Stimulated activated CD8-positive, alpha-beta memory T cell treated with anti-CD3 and anti-CD28 coated beads, Interleukin-4, amount 100 ng/mL, for 48 hours (primary cell): ENCODE measurements around the gene TYW5.

Experiments used
- DNase-seq: peaks from one replicate; pipeline ENCODE4 v3.0.0-alpha.2; 2020

Gene TYW5, protein sequence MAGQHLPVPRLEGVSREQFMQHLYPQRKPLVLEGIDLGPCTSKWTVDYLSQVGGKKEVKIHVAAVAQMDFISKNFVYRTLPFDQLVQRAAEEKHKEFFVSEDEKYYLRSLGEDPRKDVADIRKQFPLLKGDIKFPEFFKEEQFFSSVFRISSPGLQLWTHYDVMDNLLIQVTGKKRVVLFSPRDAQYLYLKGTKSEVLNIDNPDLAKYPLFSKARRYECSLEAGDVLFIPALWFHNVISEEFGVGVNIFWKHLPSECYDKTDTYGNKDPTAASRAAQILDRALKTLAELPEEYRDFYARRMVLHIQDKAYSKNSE

DNA sequence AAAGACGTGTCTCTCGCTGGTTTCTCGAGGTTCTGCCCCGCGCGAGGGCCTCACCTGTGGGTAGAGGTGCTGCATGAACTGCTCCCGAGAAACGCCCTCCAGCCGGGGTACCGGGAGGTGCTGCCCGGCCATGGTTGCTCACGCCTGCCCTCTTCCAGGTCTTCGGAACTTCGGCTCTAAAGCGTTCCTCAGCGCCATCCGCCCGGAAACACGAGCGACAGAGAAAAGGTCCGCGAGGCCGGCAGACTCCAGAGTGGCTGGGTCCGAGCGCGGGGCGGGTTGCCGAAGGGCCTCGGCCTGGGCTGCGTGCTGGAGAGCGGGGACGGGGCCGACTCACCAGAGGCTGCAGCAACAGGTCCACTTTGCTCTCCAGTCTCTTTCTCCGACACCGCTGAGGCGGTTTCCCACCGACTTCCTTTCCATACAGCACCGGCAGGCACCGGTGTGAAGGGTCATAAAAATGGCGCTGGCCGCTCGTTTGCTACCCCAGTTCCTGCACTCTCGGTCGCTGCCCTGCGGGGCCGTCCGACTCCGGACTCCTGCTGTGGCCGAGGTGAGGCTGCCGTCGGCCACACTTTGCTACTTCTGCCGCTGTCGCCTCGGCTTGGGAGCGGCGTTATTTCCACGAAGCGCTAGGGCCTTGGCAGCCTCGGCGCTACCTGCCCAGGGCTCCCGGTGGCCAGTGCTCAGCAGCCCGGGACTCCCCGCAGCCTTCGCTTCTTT is at the start of gene TYW5, which contains the start of gene MAIP1:
Gene TYW5, minus strand, starts transcription at position 153 of the 723 bp plus-strand sequence. Its CDS starts 21 bp downstream, at position 132.
Gene MAIP1, plus strand, starts transcription at position 244 of the 723 bp plus-strand sequence. Its CDS starts 217 bp downstream, at position 461.
- peak; percentile 86 for DNase-seq

DNA sequence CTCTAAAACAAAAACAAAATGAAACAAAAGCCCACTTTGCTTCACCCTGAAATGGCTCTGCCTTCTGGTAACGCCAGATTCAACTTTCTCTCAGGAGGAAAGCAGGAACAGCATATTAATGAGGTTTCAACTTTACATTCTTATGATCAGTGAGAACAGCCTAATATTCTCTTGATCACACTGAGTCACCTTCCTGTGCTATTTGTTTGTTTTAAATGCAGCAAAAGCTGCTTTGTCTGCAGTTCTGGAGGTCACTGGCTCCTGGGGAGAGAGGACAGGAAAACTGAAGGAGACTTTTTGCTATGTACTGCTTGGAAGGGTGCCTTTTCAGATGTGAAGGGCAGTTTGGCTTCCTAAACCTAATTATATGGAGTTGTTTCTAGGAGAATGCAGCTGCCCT is 48.2 kb upstream of the TYW5 start:
- no peak for DNase-seq

DNA sequence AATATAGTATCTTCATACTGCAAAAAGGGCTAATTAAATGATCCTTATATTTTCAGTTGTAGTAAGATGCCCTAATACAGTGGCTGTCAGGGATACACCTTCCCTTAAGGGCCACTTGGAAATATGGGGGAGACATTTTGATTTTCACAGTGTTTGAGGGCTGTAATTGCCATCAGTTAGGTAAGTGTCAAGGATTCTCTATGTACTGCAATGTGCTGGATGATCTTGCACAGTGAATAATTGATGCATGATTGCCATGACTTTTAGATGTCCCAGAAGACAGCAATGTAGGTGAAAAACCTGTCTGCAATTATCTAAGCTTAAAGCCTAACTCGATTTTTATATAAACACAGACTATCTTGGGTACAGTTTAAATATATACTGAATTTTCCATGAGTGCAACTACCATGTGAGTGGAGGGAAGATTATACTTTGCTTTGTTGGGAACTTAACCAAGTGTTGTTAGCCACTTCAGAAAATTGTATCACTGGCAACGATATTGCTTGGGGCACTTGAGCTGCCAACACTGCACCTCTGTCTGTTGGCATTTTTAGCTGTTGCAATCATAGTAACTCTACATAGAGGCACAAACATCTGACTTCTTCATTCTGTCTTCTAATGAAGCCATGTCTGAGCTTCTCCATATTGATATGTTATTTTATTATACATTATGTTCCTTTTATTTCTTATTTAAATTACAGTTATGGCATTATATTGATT is 45.3 kb upstream of the TYW5 start:
- no peak for DNase-seq

DNA sequence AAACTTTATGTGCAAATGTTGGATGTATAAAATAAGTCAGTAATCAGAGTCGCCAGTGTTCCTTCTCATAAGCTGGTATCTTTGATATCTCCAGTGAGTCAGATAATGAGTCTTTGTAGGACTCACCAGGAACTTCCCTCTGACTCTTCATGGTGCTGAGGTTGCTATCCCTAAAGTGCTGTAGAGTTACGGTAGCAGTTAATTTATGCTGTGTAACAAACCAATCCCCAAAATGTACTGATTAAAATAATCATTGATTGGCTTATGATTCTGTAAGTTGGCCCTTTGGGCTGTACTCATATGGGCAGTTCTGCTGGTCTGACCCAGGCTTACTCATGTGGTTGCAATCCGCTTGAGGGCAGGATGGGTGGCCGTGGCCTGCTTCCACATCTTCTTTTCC is 43.9 kb upstream of the TYW5 start:
- DNase-seq = no peak

DNA sequence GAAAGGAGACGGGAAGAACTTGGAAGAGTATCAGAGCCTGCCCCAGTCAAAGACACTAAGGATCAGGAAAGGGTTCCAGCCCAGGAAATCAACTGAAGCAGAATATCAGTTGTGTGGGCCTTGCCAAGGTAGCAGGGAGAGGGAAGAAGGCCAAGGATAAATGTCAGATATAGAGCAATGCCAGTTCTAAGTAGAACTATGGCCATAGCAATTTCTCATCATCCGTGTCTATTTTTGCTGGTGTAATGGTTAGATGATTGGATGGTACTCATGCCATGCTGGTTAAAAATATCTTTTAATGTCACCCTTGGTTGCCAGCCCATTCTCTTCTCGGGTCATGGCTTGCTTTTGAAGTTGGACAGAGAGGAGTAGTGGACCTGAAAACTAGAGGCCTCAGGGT is 42.0 kb upstream of the TYW5 start:
- no peak for DNase-seq

DNA sequence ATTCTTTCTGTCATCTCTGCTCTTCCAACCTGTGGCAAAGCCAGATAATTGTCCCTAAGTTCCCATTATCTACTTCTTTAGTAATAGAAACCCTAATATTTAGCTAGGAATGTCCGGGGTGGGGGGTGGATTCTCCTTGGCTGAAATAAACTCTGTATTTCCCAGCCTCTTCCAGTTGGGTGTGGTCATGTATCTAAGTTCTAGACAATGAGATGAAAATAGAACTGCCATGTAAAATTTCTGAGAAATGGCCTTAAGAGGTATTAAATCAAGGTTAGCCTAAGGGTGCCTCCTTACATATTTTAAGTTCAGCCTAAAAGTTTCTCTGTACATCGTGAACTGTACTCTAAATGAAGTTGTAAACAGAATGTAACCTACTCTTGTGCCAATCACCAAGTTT is 39.6 kb upstream of the TYW5 start:
- DNase-seq = no peak

DNA sequence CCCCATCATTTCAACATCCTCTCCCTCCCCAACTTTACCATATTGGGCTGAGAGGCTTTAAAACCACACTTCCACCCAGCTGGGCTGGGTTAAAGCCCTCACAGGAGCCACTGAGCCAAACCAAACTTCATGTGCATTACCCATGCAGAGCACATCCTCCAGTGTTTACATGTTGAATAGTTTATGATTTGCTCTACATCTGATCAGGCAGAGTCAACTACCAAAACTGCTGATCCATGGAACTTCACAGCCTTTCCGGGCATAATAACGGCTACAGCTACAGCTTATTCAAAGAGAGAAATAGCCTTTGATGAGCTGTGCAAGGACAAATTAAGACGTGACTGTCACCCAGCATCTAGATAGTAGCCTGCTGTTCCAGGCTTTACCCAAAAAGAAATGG is 39.1 kb upstream of the TYW5 start:
- no peak for DNase-seq

DNA sequence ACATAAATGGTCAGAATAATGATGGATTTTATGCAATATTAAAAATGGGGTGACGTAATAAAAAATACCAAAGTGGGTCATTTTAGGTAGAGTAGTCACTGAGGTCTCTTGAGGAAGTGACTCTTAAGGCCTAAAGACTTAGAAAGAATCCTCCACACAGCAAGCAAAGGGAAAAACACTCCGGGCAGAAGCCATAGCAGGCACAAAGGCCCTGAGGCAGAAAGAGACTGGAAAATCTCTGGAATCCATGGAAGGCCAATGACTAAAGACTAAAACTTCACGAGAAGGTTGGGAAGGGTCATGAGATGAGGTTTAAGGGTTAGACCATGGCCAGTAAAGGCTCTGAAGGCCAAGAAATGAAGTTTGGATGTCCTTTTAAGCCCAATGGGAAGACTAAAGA is 37.0 kb upstream of the TYW5 start:
- DNase-seq = no peak

DNA sequence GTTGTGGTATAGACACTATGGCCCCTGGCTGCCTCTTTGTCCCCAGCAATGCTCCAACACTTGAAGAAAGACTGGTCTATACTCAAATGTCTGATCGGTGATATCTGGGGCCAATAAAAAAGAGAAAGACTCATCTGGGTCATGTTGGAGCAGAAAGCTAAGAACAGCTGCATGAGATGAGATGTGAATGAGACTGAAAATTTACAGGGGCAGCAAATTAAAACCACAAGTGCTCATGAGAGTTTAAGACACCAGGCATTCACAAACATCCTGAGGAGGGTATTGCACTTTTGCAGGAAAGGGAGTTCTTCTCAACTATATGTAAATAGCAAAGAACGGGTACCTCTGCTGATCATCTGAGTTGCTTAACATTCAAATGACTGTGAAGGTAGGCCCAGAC is 36.4 kb upstream of the TYW5 start:
- no peak for DNase-seq

DNA sequence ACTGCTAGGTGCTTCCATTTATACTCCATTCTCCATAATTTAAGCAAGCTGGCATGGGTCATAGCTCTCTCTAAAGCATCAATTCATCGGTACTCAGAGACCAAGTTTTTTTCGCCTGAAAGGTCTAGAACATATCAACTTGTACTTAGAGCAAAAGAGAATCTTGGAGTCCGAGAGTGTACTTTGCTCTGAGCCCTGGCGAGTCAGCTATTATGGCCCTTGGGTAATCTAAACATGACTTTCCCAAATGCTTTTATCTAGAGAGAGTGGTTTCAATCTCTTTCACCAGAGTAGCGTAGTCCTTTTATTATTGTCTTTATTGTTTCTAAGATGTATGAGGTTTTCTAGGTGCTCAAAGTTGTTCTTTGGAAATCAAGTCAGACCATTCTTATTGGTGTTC is 34.5 kb upstream of the TYW5 start:
- DNase-seq = no peak

DNA sequence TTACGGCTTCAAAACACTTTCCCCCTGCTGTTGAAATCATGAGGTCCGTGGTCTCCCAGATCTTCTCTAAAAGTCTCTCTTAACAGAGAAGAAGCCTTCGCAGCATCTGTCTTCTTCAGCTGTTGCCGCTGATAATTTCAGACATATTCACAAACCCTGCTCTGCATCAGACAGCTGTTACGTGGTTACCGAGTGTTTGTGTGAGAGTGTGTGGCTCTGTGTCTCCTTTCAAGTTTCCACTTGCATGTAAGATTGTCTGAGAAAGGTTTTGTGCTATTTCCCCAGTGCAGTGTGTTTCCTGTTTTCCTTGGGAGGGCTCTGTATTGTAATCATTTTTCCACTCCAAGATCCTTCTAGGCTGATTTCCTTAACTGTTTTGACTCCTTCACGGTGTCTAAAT is 32.9 kb upstream of the TYW5 start:
- DNase-seq = no peak

DNA sequence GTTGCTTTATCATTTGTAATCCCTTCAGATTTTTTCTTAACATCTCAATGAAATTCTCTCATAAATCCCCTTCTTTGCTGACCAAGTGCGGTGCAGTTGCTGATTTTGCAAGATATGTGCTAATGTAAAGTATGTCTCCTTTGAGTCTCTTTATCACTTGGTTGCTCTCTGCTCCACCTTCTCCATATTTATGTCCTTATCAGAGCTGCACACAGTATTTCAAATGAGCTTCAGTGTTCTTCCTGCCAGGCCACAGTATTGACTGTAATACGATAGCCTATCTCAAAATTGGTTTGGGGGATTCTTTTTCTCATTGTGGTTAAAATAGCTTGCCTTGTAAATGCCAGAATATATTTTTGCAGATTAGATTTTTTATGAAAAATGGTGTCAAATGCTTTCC is 32.3 kb upstream of the TYW5 start:
- no peak for DNase-seq

DNA sequence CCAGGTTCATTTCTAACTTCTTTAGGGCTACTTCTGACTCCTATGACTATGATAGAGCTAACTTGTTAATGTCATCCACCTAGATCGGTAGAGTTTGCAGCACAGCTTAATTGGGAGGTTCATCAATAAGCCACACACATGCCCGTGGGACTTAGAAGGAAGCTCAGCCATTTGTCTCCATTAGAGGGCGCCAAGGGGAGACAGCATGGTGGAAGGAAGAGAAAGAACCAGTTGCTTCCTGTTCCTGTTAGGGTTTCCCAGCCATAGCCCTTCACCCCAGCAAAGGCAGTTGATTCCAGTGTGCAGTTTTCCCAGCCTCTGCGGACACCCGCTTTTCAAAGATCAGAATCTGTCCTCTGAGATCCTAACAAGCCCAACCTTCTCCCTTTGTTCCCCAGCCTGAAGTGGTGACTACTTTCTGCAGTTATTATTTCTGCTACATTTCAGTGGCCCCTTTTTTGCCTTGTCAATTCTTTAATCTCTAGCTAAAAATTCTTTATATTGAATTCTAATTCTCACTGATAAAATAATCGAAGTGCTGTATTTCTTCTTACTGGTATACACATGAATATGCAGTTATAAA is 30.4 kb upstream of the TYW5 start:
- peak; percentile 72 for DNase-seq

DNA sequence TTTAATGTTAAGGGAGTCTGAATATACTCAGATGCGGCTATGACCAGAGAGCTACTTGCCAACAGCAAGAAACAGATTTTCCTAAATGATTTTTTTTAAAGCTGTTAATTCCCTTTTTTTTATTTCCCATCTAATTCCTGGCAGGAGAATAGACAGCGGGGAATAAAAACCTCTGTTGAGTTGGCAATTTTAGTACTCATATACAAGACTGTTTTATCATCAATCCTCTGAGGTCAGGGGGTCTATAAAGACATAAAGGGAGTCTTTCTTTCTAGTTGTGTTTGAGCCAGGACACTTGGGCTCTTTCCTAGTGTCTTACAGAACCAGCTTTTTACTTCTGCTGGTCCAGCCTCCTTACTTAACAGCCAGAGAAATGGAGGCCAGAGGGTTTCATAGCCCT is 29.5 kb upstream of the TYW5 start:
- DNase-seq = no peak

DNA sequence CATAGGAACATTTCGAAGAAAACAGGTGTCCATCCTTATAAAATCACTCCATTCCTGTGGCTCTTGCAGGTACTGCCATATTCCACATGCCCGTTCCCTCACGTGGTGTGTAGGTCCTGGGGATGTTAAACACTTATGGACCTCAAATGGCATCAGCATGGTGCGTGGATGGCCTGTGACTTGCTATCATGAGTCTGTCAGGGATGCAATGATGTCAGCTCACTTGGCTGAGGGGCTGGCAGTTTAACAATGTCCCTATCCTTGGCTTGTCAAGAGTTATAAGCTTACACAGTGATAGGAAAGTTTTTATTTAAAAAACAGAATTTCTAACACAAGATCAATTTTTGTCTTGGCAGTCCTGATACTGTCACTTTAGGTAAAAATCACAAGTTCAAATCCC is 28.9 kb upstream of the TYW5 start:
- no peak for DNase-seq

DNA sequence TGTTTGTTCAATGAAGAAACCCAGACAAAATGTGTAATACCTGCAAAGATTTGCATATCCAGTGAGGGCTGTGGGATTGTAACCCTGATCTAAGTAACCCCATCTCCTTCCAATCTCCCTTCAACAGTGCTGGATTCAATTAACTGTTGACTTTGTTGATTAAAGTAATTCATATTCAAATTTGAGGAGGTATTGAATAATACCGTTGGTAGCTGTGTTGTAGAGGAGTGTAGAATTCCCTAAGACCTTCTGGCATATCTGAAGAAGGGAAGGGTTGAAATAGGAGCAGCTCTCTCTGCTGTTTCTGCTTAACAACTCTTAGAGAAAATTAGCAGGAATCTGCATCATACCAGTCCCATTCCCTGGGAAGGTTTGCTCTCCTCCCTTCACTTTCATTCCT is 28.2 kb upstream of the TYW5 start:
- no peak for DNase-seq

DNA sequence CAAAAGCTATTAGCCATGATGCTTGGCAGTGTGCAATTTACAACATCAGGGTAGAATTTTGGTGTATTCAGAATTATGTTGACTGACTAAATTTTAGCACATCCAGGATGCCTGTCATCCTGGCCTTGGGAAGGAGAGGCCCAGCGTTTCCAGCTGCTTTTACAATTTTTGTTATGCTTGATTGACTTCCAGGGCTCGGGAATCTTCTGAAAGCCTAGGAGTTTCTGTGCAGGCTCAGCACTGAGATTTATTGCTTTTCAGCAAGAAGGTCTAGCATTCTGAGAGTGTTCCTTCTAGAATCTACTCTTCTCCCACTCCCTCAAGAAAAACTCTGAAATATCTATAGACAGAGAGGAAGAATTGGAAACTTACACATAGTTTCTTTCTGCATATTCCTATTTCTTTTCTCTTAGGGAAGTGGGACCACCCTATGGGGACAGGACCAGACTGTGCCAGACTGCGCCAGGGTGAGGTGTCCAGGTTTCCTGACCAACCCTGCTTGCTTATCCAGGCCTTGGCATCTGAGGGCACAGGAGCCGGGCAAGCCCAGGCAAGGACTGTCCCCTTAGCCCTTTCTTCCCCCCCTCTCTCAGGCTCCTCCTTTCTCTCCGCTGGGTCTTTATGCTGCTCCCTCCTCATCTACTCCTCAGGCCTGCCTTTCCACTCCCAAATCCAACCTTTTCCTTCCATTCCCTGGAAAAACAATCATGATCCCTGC is 27.0 kb upstream of the TYW5 start:
- DNase-seq = no peak

DNA sequence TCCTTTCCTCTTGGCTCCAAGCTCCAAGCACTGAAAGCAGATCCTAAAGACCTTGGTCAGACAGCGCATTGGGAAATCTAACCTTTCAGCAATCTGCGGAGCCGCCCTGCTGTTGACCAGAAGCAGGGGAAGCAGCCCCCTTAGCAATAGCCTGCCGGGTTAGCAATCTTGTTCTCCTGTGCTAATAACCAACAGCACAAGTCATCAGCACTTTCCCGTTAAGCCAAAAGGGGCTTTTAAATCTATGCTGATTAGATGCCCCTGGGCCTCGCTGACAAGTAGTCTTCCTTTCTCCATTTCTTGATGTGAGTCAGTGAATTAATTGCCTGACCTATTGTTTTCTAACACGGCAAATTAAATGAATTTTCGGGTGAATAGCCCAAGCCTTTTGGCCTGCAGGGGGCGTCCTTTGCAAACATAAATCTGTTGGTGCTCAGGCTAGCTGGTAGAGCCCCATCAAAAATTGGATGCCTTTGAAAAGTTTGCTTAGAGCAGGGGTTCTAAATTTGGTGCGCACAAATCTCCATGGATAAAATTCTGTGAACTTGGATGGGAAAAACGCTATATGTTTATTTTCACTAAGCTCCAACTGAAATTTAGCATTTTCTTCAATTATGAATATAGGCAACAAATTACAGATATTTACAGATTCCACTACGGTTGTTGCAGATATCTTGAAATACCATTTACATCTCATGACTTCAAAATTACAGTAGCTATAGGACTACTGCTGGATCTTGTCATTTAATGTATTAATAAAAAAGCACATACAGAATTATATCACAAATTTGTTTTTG is 24.7 kb upstream of the TYW5 start:
- peak; percentile 95 for DNase-seq

DNA sequence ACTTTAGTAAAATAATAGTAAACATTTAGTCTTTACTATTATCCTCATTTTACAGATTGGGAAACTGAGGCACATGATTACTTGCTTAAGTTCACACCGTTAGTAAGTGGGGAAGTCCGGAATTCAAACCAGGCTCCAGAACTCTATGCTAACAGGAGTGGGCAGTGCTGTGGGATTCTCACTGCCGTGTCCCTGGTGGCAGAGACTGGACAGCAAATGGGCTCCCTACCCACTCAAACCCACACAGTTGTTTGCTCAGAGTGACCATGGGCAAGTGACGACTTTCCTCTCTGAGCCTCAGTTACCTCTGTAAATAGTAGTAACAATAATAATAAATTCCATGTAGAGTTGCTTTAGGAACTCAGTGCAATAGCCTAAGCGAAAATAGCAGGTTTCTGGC is 24.1 kb upstream of the TYW5 start:
- DNase-seq = no peak

DNA sequence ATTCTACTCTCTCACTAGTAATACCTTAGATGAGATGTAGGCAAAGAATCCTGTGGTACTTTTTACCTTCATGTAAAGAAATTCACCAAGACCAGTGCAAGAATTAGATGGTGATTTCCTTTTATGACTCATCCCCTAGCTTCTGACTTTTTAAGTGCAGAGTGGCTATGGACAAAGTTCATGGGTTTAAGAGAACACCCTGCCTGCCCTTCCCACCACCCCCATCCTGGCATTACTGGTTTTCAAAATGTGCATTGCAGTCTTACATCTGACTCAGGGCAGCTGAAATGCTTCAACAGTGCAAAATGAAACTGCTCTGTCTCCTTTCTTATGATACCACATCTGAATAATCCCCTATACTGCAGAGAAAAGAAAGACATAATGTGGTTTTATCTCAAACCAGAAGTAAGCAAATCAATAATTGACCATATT is 22.7 kb upstream of the TYW5 start:
- peak; percentile 49 for DNase-seq

DNA sequence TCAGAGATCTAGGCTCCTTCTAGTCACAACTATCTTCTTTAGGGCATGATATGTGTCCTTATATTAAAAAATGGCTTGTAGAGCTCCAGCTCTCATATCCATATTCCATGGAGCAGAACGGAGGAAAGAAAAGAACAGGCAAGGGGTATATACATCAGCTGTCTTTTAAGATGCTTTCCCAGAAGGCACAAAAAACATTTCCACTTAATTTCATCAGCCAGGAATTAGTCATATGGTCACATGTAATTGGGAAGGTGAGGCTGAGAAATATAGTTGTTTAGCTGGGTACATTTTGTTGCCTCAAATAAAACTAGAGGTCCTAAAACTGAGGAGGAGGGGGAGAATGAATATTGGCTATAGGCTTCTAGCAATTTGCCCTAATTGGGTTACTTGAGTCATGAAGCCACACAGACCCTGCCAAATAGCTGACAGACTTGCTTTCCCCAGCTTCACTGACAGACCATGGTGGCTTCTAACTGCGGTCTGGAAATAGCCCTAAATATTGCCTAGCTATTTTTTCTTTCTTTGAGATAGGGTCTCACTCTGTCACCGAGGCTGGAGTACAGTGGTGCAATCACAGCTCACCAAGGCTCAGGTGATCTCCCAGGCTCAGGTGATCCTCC is 20.1 kb upstream of the TYW5 start:
- DNase-seq = no peak
